ENCODE measurements around the gene PHEX. TPM values are rescaled to one million over a fixed set of nuclear protein-coding genes. Genes with fewer than 3 reads are reported as not detected.

Gene PHEX
- total RNA-seq, 6 experiments from 2014 or later = 0.05 to 0.10 (median 0.07) TPM

DNA sequence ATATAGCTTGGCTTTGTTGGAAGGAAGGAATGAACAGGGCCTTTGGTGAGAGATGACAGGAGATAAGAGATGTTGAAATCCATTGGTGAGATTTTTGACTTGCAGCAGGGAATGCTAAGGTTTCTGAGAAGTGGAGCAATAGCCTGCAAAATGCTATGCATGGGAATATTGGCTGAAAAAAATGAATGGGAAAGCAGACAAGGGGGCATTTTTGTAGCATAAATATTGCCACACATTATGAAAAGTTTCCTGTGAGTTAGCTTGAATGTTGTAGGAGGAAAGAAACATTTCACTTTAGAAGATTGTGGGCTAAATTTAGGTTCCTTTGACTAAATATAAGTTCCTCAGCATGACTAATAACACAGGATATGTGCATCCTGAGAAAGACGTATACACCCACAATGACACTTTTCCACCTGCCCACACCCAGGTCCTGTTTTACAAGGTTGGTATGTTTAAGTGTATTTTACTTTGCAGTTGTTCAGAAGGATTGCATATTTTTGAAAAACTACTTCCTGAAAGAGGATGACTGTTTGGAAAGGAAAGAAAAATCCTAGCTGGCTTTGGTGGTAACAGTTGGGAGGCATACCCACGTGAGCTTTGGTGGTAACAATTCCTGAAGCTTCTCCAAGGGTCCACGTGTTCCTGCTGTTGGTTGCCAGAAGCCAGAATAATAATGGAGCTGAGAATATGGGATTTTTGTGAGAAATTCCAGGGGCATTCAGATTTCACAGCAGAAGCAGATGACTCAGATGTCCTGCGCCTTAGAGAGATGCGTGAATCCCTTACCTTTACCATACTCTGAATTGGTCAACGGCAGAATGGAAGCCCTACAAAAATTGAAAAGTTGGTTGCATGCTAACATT lies 28.5 kb downstream of the PHEX start:
- peak overlapping the region; percentile 33; the same call in 1 of the 2 replicates for H3K4me3 Mint-ChIP-seq
- peaks cover 16% of the 10 kb centered on the region for H3K4me1 Mint-ChIP-seq (ENCODE audit: low read depth)
- TF ChIP-seq, protein P1, sequence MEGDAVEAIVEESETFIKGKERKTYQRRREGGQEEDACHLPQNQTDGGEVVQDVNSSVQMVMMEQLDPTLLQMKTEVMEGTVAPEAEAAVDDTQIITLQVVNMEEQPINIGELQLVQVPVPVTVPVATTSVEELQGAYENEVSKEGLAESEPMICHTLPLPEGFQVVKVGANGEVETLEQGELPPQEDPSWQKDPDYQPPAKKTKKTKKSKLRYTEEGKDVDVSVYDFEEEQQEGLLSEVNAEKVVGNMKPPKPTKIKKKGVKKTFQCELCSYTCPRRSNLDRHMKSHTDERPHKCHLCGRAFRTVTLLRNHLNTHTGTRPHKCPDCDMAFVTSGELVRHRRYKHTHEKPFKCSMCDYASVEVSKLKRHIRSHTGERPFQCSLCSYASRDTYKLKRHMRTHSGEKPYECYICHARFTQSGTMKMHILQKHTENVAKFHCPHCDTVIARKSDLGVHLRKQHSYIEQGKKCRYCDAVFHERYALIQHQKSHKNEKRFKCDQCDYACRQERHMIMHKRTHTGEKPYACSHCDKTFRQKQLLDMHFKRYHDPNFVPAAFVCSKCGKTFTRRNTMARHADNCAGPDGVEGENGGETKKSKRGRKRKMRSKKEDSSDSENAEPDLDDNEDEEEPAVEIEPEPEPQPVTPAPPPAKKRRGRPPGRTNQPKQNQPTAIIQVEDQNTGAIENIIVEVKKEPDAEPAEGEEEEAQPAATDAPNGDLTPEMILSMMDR (IDR thresholded peaks at IDR 0.05) = no peak
- H3K27ac Mint-ChIP-seq = peak overlapping the region; percentile 35
- no peaks in the 10 kb centered on the region; the same call in 1 of the 2 replicates for H3K27me3 Mint-ChIP-seq (ENCODE audit: insufficient read depth)
- no peaks in the 10 kb centered on the region for H3K9me3 Mint-ChIP-seq
- no peaks in the 10 kb centered on the region for H3K36me3 Mint-ChIP-seq (ENCODE audit: low read depth)
- no peak for DNase-seq

DNA sequence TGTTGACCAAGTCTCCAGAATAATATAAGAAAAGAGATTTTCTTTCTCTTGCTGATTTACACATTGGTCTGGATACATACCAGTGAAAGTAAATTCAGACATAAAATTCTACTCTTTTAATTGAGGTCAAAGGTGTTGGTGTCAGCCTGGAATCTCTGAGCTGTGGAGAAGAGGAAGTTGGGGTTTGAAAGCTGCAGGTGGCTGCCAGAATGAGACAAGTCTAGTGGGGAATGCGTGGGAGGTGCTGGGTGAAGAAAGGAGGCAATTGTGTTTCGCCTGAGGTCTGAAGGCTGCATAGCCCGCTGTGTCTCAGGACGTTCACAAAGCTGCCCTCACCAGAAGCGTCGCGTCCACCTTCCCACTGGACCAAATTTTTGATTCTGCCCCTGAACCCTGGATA lies 31.2 kb downstream of the PHEX start:
- Mint-ChIP-seq H3K36me3 (ENCODE audit: low read depth) (no peaks in the 10 kb centered on the region), H3K4me1 (ENCODE audit: low read depth) (peaks cover 16% of the 10 kb centered on the region), H3K27me3 (ENCODE audit: insufficient read depth) (no peaks in the 10 kb centered on the region; the same call in 1 of the 2 replicates), H3K4me3 (no peak overlapping the region), H3K27ac (no peak overlapping the region), H3K9me3 (no peaks in the 10 kb centered on the region)
- TF ChIP-seq, protein P1 (IDR thresholded peaks at IDR 0.05) = no peak
- DNase-seq = no peak

DNA sequence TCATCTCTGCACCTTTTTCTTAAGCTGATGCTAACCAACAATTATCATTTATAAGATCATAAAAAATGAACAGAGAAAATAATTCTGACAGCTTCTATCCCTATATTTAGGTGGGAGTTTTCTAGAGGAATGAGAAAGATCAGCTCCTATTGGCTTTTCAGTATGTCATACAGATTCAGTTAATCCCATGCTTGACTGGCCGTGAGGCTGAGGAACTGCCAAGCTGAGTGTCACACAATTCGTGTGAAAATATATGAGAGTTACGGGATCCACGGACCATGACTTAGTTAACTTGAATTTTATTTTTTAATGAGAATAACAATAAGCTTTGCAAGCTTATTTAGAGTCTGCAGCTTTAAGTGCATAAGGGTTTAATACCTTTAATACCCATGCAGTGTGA lies 37.5 kb downstream of the PHEX start:
- Mint-ChIP-seq H3K4me3 (no peak overlapping the region), H3K9me3 (no peaks in the 10 kb centered on the region), H3K27ac (no peak overlapping the region), H3K36me3 (ENCODE audit: low read depth) (no peaks in the 10 kb centered on the region), H3K4me1 (ENCODE audit: low read depth) (no peaks in the 10 kb centered on the region), H3K27me3 (ENCODE audit: insufficient read depth) (no peaks in the 10 kb centered on the region)
- no peak for DNase-seq
- TF ChIP-seq, protein P1 (IDR thresholded peaks at IDR 0.05) = no peak

DNA sequence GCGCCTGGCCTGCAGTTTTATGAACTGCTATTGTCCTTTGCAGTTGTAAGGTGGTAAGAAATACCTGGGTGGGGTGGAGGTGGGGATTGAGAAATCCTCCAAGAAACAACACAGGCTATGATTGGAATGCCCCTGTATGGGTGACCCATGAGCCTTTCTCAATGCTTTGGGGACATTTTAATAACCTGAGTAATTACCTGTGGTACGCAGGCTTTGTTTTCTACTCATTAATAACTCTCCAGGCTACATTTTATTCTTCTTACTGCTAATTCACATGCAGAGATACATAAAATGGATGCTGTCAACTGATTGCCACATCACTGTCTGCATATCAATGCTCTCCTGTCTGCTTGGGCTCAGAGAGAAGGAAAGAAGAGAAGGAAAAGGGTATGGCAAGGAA lies 41.8 kb downstream of the PHEX start:
- Mint-ChIP-seq H3K27ac (no peak overlapping the region), H3K9me3 (no peaks in the 10 kb centered on the region), H3K4me1 (ENCODE audit: low read depth) (no peaks in the 10 kb centered on the region), H3K36me3 (ENCODE audit: low read depth) (no peaks in the 10 kb centered on the region), H3K4me3 (no peak overlapping the region), H3K27me3 (ENCODE audit: insufficient read depth) (peaks cover 2% of the 10 kb centered on the region; the same call in 1 of the 2 replicates)
- TF ChIP-seq, protein P1 (IDR thresholded peaks at IDR 0.05) = no peak
- no peak for DNase-seq

DNA sequence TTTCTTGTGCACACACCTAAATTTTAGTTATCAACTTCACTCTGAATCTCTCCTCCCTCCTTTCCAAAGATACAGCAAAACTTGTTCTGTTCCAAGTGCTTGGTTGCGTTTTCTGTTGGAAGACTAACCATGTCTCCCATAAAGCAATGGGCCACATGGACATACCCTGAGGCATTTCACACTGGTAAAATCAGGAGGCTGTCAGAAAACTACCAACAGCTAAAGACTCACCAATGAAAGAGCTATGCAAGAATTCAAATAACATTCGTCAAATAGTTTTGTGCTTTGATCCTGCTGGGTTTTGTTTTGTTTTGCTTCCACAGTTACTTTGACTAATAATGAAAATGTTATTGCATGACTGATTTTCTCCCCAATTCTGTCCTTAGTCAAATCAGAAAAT lies 46.0 kb downstream of the PHEX start:
- H3K27ac Mint-ChIP-seq = no peak overlapping the region
- DNase-seq = no peak
- no peaks in the 10 kb centered on the region for H3K36me3 Mint-ChIP-seq (ENCODE audit: low read depth)
- peaks cover 6% of the 10 kb centered on the region for H3K4me1 Mint-ChIP-seq (ENCODE audit: low read depth)
- H3K9me3 Mint-ChIP-seq = no peaks in the 10 kb centered on the region
- H3K4me3 Mint-ChIP-seq = no peak overlapping the region
- H3K27me3 Mint-ChIP-seq (ENCODE audit: insufficient read depth) = peaks cover 2% of the 10 kb centered on the region; the same call in 1 of the 2 replicates
- TF ChIP-seq, protein P1 (IDR thresholded peaks at IDR 0.05) = no peak

Measured in HFFc6 (cell line).